Raji (cell line): ENCODE results near the gene LYRM4.

Experiments used
- POLR2A ChIP-seq: IDR thresholded peaks from 2 replicates; pipeline ENCODE4 v1.6.1; 2011; ENCODE audit warnings: low read depth, low read length, control low read depth; ENCODE audit not compliant: insufficient read depth

The LYRM4 gene

GRCh38 chr6:5122504-5123112 lies 138.1 kb downstream of the LYRM4 start:
- TF ChIP-seq POLR2A: no peak

DNA sequence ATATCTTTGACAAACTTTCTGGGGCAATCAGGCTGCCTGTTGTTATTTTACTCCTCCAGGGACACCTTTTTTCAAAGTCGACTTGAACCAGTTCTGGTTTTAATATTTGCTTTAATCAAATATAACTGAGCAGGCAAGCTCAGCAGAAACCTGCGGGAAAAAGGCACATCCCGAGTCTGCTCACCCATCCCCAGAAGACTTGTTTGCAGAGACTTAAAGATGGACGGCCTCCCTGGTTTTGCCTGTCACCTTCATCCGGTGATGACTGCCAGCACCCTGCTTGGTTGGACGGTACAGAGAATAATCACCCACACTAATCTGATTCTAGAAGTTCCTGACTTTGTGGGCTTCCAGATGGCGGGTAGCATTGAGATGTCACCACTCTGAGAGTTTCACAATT lies 138.8 kb downstream of the LYRM4 start:
- no peak for TF ChIP-seq POLR2A

DNA sequence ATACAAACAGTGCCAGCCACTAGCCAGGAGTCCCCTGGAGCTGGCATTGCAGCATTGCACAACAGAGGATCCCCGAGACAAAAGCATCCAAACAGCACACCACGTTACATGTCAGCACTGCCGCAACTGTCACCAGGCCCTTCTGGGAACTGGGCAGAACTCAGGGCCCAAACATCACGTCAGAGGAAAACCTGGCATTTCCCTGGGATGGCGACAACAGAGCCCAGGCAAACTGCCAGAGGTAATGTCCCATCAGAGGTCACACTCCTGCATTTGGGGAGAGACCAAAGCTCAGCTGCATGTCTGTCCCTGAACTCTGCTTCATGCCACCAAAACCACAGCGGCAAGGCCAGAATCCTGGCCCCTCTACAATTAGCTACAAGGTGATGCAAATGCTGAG lies 139.3 kb downstream of the LYRM4 start:
- TF ChIP-seq POLR2A: no peak

- no peak for TF ChIP-seq POLR2A
Observed at GRCh38 chr6:5120011-5120410, 140.7 kb downstream of the LYRM4 start.

DNA sequence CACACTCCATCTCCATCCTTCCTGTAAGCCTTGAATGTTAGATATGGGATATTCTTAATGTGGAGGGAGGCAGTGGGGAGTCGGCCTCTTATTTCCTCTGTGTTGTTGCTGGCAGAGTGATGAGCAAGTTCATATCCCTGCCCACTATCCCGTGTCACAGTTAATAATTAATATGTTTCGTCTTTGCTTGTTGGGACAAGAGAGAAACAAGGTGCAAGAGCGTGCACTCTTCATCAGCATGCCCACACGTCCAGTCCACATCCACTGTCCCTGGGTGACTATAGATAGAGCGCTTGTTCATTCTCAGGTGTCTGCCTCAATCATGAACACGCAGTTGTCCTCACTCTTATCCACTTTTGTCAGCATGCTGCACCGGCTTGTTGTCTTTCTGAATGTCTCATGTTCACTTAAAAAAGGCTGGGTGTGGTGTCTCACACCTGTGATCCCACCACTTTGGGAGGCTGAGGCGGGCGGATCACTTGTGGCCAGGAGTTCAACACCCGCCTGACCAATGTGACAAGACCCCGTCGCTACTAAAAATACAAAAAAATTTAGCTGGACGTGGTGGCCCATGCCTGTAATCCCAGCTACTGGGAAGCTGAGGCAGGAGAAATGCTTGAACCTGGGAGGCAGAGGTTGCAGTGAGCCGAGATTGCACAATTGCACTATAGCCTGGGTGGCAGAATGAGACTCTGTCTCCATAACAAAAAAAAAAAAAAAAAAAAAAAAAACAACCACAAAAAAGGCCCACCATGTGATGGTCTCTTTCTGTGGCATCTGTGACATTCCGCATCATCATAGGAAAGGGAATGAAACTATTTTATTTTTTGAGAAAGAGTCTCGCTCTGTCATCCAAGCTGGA lies 141.4 kb downstream of the LYRM4 start:
- no peak for TF ChIP-seq POLR2A

- no peak for TF ChIP-seq POLR2A
Observed at GRCh38 chr6:5116243-5116991, 144.3 kb downstream of the LYRM4 start.

- no peak for TF ChIP-seq POLR2A
Observed at GRCh38 chr6:5115168-5115567, 145.6 kb downstream of the LYRM4 start.

- TF ChIP-seq POLR2A: no peak
Observed at GRCh38 chr6:5113096-5113495, 147.7 kb downstream of the LYRM4 start.

DNA sequence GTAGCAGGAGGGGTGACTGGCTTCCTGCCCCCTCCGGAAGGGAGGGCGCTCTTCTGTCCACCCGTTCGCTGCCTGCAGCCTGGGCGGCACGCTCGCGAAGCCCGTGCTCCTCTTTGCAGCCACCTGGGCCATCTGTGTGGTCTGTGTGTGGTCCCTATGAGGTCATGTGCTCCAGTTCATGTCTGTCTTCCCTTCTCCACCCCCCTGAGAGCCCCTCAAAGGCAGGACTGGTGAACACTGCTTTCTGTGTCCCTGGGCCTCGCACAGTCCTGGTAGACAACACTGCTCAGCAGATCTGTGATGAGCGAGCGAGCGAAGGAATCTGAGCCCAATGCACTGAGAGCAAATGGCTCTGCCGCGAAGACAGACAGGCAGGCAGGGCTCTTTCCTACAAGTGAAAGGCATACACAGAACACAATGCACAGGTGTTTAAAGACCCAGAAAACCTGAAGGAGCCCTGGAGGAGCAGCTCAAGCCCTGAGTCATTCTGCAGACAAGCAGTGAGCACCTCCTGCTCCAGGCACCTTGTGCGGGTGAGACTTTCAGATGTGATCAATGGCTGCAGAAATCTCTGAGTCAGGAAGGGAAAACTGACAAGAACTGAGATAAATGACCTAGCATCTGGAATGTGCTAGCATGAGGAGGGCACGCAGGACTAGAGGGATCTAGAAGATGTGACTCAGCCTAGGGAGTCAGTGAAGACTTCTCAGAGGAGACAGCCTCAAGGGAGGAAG lies 148.5 kb downstream of the LYRM4 start:
- no peak for TF ChIP-seq POLR2A

- TF ChIP-seq POLR2A: no peak
Observed at GRCh38 chr6:5111626-5112025, 149.1 kb downstream of the LYRM4 start.

- TF ChIP-seq POLR2A: no peak
Observed at GRCh38 chr6:5110246-5110645, 150.5 kb downstream of the LYRM4 start.

DNA sequence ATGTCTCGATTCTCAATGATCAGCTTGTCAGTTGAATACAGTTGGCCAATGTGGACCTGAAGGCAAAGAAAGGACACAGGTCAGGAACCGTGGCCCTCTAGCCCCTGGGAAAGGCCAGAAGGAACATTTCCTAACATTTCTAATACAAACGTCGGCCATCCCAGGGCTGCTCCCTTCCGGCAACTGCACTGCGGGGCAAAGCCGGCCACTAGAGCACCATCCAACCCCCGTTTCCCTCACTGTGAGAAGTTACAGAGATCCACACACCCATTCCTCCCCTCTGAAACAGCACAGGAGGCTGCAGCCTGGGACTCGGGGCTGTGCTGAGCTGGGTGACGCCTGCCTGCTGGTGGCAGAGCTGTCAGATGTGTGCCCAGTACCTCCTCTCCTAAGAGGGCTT lies 151.3 kb downstream of the LYRM4 start:
- TF ChIP-seq POLR2A: no peak

GRCh38 chr6:5108536-5109150 lies 152.1 kb downstream of the LYRM4 start:
- TF ChIP-seq POLR2A: no peak

DNA sequence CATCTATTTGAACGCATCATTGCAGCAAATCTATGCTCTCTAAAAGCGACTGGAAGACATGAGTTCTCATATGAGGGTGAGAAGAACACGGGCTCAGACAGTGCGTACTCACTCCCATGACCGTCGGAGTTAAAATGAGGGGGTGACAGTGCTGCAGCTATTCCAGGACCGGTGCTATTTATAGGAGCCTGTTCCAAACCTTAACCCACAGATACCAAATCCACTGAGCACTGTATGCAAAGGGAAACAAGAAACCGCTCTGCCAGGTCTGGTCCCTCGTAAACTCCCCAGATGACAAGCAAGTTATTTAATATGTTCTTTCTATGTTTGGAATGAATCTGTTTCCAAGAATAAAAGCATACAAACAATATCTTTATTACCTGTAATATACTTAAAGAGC lies 152.7 kb downstream of the LYRM4 start:
- no peak for TF ChIP-seq POLR2A

DNA sequence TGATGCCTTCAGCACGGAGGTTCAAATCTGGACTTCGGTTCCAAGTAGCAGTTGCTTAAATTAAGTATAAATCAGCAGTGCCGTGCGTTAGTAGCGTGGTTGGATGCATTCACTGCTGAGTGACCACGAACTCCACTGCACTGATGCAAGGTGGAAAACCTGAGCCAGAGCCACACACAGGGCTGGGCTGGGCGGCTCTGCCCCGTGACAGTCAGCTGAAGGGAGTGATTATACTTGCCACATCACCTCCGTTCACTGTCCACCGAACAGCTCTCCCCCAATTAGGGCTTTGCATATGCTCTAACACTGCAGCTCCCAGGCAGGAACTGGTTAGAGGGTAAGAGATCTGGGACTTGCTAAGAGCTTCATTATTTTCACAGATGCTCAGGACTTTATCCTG lies 153.4 kb downstream of the LYRM4 start:
- no peak for TF ChIP-seq POLR2A
